Sciatic nerve (tissue), 2 donors: ENCODE data around the gene SHQ1. TPM values are rescaled to one million over a fixed set of nuclear protein-coding genes. Genes with fewer than 3 reads are reported as not detected.
"Not testable (repeated sequence)": the region's sequence is repeated elsewhere in the genome, so short reads cannot be mapped to it uniquely, and the experiment has no call there.

Experiments
- ATAC-seq: fragments of 200-7000 bp; cut with Tn5 transposase; one replicate; pipeline ENCODE4 v1.9.1; 2020; ENCODE audit warnings: mild to moderate bottlenecking, moderate library complexity
- DNase-seq: peaks from one replicate; pipeline ENCODE4 v3.0.0-alpha.2; 2020; ENCODE audit warnings: low spot score
- intact Hi-C: fragments of 100-400 bp; cut with DNase I; formaldehyde crosslinking; loops from one replicate; pipeline ENCODE4 v1.14.2; 2022
- total RNA-seq: library from RNA; stranded (reverse); fragmentation: NEBNext Ultra II Directional; extraction: Animal tissue kit (Norgen Biotek cat#: 25700); gene quantifications from one replicate; pipeline ENCODE4 v1.2.1, GENCODE V29; 2021
- donor health status: DM: no; HTN: no; CAD: no.
- donor health status: DM: no; HTN: no; CAD: no.

SHQ1 gene
- total RNA-seq, 1 donor from 2014 or later = 16.2 TPM

DNA sequence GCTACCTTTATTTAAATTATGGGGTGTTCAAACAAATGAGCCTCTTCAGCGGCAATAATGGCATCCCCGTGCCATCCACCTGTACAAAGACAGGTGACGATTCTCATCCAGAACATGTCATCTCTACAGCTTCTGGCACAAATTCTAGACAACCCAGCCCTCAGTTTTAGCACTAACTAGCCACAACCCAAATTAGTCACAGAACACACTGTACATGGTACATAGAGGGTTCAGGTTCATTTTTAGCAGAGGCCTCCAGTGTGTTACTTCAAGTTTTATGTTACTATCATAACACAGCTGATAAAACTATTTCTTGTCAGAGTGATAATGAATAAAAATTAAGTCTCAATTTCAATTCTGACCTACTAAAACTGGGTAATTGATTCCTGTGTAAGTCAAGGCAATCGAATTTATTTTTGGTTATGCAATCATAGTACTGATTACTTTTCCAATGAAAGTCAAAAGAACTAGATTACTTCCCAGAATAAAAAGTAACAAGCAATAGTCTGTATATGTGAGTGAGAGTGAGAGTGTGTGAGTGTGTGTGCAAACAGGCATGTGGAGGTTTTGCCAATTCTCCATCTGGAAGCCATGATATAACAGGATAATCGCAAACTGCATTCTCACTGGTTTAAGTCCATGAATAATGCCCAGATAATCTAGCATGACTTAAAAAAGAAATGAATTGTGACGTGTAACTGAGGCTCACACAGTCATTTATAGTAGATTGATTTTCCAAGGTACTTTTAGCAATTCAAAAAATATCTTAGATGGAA is 37.4 kb downstream of the SHQ1 start:
- no peak for ATAC-seq
- intact Hi-C loops = loop anchor here (5.0 kb wide), 1 partner anchor 1909 kb away; no protein-coding TSS in a partner anchor

DNA sequence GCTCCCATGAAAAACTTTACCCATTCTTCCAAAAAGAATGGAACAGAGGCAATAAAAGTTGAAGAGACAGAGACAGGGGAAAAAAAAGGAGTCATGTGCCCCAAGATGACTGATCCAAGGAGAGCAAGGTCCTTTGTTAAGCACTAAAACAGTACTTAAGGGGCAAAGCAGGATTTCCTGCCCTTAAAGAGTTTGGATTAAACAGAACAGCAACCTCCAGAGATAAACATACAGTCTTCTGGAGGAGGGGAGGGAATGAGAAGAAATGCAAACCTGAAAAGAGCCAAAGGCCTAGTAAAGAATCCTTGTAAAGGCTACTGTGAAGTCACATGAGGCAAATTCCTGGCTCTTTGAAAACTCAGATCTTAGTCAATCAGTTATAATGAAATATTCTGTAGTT is 38.2 kb downstream of the SHQ1 start:
- ATAC-seq (no peak), DNase-seq (no peak)
- intact Hi-C loops = loop anchor here (5.0 kb wide), 1 partner anchor 1908 kb away; no protein-coding TSS in a partner anchor

More for the DNA sequence above, 37.4 kb downstream of the SHQ1 start:
- no peak for DNase-seq

DNA sequence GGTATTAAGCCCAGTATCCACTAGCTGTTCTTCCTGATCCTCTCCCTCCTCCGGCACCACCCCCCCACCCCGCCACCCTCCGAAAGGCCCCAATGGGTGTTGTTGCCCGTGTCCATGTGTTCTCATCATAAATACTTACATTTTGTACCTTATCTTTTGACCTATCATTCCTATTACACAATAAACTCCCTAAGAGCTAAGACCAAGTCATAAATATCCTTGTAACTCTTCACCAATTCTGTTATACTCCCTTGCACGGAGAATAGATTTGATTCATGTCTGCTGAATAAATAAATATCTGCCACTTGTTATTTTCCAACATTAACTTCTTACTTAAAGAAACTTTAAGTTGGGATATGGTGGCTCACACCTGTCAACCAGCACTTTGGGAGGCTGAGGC is 43.9 kb downstream of the SHQ1 start:
- DNase-seq = no peak
- ATAC-seq = no peak
- intact Hi-C loops = no loop called here

GRCh38 chr3:72803573-72803972 is 44.7 kb downstream of the SHQ1 start:
- no peak for DNase-seq
- intact Hi-C loops = no loop called here
- ATAC-seq = no peak

DNA sequence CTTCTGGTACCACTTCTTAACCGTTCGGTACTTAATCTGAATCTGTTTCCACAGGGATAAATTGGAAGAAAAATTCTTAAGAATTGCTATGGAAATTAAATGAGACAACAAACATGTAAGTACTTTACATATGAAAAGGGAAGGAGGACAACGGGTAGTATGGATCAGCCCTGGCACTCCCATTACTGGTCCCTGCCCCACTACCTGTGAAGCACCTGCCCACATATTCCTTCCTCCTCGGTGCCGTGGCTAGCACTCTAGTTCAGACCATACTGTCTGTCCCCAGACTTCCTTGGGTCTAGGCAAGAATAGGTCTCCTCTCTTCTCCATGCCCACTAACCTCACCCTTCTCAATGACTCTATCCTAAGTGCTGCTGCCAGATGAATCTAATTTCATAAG is 46.2 kb downstream of the SHQ1 start:
- no peak for ATAC-seq
- intact Hi-C loops = no loop called here
- DNase-seq = no peak

GRCh38 chr3:72800869-72801268 is 47.4 kb downstream of the SHQ1 start:
- intact Hi-C loops = no loop called here
- DNase-seq (no peak), ATAC-seq (no peak)

GRCh38 chr3:72798552-72799195 is 49.6 kb downstream of the SHQ1 start:
- intact Hi-C loops = no loop called here
- ATAC-seq = no peak

DNA sequence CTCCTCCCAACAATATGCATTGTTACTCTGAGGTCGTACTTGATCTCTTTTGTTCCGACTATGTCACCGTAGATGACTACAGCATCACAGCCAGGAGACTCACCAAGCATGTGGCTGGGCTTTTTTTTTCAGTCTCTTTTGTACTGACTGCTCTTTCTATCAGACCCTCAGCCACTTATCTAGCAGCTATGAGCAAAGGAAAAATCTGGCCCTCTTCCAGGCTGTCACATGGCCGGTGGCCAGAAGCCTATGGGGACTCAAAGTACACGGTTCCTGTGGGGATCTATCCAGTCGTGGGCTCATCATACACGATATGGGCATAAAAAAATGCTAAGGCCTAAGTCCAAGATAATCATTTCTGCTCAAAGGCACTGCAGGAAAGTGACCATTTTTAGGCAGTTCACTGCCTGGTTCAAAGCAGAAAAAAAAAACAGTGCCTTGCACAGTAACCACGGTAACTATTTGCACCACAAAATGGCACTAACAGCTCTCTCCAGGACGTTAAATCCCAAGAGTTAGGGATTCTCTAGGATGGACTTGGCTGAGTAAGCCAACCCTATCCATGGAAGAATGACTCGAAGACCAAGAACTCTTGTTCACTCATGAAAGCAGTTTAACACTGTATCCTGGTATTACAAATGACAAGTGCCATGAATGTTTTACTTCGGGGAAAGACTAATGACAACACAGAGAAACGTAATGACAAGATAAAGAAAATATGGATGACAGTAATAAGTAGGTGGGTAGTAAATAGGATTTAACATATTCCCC is 50.3 kb downstream of the SHQ1 start:
- ATAC-seq = no peak
- no peak for DNase-seq
- intact Hi-C loops = no loop called here

More at GRCh38 chr3:72798552-72799195, 49.6 kb downstream of the SHQ1 start:
- no peak for DNase-seq

- no peak for DNase-seq
- intact Hi-C loops = loop anchor here (1.0 kb wide), 1 partner anchor 21 kb away; no protein-coding TSS in a partner anchor
- ATAC-seq = no peak
Measured at GRCh38 chr3:72794079-72794478, 54.2 kb downstream of the SHQ1 start.

- DNase-seq (no peak), ATAC-seq (no peak)
- intact Hi-C loops = no loop called here
Measured at GRCh38 chr3:72791161-72791560, 57.1 kb downstream of the SHQ1 start.

- intact Hi-C loops = no loop called here
- ATAC-seq (no peak), DNase-seq (no peak)
Measured at GRCh38 chr3:72789786-72790185, 58.5 kb downstream of the SHQ1 start.

GRCh38 chr3:72788232-72788631 is 60.0 kb downstream of the SHQ1 start:
- DNase-seq, ATAC-seq, intact Hi-C loops: not testable (repeated sequence)

DNA sequence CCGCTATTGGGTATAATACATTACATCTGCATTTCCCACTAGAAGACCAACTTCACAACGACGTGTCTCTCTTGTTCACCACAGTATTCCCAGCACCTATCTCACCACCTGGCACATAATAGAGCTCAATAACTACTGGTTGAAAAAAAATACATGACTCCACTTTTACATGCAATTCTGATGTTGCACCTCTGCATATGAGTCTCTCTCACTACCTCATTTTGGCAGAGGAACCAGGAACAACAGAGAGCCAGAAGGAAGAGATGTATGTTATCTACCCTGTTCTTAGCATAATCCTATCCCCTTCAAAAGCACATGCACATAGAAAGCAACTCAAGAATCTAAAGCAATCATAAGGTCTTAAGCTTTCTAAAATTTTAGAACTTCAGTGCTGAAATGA is 61.6 kb downstream of the SHQ1 start:
- intact Hi-C loops = no loop called here
- no peak for DNase-seq
- ATAC-seq = no peak

- intact Hi-C loops = no loop called here
- ATAC-seq = no peak
- no peak for DNase-seq
Measured at GRCh38 chr3:72784226-72784625, 64.0 kb downstream of the SHQ1 start.

GRCh38 chr3:72782521-72782920 is 65.7 kb downstream of the SHQ1 start:
- DNase-seq (no peak), ATAC-seq (no peak)
- intact Hi-C loops = no loop called here

- no peak for ATAC-seq
- intact Hi-C loops = no loop called here
- no peak for DNase-seq
Measured at GRCh38 chr3:72769758-72770540, 78.3 kb downstream of the SHQ1 start.

DNA sequence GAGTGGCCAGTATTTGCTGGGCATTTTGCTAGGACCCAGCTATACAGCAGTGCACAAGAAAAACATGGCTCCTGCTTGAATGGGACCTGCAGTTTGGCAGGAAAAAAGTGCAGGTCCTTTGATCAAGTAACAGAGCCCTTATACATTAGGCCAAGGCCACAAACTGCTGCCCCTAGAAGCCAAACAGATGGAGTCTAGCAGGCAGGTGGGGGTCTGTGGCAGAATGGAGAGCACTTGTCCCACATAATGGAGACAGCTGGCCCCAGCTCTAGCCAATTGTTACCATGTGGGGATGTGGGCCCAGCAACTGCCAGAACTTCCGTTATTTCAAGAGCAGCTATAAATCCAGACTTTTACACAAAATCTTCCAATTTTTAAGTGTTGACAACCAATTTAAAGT is 79.3 kb downstream of the SHQ1 start:
- ATAC-seq (no peak), DNase-seq (no peak)
- intact Hi-C loops = no loop called here

DNA sequence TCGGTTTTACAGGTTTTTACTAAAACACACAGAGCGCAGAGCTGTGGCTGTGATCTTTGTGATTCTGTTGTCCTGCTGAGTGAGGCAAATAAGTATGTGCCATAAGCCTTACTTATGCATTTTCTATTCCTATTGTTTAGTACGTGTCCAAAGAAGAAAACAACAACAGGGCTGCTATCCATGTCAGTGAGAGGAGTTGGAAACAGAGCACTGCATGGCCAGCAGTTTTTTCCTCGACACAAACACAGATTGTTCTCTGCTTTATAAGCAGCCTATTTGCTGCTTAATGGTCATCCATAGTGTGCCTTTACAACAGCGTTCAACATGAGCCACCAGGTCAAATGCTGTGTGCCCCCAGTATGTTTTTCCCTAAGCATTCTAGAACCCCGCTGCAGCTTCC is 79.8 kb downstream of the SHQ1 start:
- peak; percentile 38 for ATAC-seq
- intact Hi-C loops = no loop called here
- DNase-seq = no peak

DNA sequence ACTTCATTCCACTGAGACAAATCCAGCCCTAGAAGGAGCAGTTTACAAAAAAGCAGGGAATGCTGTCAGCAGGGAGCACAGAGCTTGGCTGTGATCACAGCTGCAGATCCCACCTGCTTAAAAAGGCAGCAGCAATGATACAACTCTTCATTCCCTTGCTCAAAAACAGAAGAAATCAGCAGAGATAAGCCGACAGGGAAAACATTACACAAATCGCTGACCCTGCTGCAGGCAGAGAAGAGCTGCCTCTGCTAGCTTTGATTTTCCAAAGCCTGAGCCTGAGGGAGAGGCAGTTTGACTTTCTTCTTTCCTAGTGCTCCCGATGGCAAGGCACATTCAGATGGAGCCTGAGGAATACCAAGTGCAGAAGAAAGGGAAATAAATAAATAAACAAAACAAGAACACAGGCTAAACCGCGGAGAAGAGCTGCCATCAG is 80.2 kb downstream of the SHQ1 start:
- no peak for ATAC-seq
- DNase-seq = no peak
- intact Hi-C loops = no loop called here
